Measurements from ENCODE around the gene LTBP3.

LTBP3 gene

DNA sequence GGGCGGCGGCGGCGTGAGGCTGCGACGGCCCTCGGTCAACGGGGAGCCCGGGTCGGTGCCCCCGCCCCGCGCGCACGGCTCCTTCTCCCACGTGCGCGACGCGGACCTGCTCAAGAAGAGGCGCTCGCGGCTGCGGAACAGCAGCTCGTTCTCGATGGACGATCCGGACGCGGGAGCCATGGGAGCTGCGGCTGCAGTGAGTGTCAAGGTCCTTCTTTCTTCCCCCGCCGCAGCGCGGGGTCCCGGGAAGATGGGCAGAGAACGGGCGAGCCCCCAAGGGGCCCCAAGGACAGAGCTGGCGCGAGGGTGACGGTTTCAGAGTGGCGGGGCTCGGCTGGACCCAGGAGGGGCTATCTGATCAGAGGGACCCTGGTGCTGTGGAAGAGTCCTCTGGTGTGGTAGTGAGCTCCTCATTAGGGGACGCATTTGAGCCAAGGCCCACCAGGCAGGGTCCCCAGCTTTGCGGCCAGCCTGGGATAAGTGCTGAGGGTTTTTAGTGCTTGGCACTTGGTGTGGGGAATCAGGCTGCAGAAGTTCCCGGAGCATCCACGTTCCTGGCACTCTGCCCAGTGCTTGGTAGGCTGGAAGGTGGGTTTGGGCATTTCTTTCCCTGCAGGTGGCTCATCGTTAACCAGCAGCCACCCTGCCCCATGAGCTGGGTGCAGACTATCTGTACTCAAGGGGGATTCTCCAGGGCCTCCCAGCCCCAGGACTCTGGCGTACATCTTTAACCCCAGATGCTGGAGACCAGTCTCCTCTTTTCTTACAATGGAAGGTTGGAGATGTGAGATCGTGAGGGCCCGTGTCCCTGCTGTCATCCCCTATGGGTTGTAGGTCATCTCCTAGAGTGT is 27.5 kb upstream of the LTBP3 start:
- no peak for DNase-seq

DNA sequence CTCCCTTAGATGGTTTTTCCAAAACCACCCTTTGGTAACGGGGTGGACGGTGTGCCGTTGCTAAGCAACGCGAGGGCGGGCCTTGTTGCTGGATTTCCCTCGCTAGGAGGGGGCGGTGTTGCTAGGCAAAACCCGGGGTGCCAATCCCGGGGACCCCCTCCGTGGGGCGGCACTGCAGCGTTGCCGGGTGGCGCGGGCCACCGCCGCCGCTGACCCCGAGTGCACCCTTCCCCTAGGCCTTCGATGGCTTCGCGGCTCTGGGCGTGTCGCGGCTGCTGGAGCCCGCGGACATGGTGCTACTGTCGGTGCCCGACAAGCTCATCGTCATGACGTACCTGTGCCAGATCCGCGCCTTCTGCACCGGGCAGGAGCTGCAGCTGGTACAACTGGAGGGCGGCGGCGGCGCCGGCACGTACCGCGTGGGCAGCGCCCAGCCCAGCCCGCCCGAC is 26.6 kb upstream of the LTBP3 start:
- DNase-seq = no peak

DNA sequence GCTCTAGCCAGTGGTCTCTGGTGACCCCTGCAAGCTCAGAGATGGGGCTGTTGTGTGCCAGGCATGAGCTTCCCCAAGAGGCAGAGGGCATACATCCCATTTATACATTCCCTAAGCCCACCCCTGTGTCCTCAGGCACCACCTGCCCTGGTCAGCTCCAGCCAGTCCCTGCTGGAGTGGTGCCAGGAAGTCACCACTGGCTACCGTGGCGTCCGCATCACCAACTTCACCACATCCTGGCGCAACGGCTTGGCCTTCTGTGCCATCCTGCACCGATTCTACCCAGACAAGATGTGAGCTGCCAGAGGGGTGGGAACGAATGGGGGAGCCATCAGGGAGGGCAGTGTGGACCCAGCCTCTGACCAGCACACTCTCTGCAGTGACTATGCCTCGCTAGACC is 25.9 kb upstream of the LTBP3 start:
- no peak for DNase-seq

DNA sequence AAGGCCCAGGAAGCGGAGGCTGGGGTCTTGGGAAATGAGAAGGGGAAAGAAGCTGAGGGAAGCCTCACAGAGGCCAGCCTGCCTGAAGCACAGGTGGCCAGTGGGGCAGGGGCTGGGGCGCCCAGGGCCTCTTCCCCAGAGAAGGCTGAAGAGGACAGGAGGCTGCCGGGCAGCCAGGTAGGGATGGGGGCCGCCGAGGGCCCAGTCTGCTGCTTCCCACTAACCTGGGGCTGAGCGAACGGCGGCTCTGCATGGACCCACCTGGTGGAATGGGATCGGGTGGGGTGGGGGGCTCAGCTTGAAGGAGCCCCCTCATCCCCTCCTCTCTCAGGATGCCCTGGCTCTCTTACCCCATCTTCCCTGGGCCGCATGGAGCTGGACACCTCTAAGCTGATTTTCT is 25.4 kb upstream of the LTBP3 start:
- no peak for DNase-seq

DNA sequence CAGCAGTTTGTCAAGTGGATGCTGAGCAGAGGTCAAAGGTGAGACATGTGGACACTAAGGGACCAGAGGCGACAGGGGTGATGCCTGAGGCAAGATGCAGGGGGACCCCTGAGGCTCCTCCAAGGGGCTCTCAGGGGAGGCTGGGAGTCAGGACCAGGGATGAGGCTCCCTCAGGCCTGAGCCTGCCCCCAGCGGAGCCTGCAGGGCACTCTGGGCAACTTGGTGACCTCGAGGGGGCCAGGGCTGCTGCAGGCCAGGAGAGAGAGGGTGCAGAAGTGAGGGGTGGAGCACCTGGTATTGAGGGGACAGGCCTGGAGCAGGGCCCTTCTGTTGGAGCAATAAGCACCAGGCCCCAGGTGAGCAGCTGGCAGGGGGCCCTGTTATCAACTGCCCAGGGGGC is 23.8 kb upstream of the LTBP3 start:
- no peak for DNase-seq

DNA sequence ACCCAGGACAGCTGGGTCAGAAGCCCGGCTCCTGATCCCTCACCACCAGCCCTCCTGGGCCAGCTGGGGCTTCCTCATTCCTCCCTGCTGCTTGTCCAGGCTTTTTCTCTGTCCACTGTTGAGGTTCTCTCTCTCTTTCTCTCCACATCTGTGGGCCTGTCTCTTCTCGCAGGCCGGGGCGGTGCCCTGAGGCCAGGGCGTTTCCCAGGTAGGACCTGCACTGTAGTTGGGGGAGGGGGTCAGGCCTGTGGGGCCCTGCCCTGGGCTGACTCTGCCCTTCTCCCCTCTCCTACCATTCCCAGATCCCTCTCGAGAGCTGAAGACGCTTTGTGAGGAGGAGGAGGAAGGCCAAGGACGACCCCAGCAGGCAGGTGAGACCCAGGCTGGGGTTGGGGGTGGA is 22.6 kb upstream of the LTBP3 start:
- DNase-seq = no peak

DNA sequence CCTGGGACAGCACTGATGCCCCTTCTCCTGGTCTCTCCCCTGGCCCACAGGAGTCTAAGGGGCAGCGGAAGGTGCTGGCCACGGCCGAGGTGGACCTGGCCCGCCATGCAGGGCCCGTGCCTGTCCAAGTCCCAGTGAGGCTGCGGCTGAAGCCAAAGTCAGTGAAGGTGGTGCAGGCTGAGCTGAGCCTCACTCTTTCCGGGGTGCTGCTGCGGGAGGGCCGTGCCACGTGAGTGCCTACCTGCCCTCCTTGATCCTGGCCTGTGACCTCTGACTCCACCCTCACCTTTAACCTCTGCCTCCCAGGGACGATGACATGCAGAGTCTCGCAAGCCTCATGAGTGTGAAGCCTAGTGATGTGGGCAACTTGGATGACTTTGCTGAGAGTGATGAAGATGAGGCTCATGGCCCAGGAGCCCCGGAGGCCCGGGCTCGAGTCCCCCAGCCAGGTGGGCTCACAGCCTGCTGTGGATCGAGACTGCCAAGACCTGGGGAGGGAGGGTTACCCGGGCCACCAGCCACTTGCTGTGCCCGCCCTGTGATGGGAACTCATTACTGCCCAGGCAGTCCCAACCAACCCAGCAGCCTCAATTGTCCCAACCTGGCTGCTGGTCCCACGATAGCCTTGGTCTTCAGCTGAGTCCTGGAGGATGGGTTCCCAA is 22.0 kb upstream of the LTBP3 start:
- DNase-seq = no peak

DNA sequence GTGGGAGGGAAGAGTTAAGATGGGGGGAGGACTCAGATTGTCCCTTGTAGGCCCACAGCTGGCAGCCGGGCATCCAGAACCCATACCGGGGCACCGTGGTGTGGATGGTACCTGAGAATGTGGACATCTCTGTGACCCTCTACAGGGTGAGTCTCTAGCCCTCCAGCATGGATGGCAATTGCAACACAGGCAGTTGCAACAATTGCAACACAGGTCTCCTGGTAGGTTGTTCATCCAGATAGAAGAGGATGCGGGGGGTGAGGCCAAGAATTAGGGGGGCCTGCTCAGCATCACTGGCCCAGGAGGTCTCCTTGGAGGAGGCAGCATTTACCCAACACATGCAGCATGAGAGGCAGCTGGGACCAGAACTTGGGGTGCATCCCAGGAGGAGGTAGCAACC is 21.1 kb upstream of the LTBP3 start:
- no peak for DNase-seq

DNA sequence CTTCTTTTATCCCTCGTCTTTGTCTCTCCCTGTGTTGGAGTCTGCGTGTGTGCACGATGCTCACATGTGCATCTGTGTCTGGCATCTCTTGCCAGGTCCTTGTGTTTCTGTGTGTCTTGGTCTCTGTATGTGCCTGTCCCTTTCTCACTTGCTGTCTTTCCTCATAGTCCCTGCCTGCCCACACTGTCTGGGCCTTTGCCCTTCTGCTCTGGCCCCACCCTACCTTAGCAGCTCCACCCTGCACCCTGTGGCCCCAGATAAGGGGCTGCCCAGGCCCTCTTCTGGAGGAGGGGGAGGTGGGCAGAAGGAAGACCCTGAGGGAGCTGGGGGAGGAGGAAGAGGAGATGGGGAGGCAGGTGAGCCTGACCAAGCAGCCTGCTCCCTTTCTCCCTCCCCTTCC is 20.5 kb upstream of the LTBP3 start:
- DNase-seq = no peak

DNA sequence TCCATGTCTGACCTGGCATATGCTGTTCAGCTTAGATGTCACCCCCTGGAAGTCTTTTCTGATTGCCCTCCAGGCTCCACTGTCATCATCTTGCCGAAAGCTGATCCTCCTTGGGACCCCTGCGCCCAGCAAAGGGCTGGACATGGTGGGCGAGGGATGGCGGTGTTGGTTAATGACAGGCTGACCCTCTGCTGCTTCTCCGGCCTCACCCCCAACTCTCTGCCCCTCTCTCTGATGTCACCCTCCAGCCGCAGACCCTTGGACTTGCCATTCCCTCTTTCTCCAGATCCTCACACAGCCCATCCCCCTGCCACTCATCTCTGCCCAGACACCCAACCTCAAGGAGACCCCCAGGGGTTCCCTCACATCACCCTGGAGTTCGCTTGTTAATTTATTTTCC is 20.0 kb upstream of the LTBP3 start:
- DNase-seq = no peak

DNA sequence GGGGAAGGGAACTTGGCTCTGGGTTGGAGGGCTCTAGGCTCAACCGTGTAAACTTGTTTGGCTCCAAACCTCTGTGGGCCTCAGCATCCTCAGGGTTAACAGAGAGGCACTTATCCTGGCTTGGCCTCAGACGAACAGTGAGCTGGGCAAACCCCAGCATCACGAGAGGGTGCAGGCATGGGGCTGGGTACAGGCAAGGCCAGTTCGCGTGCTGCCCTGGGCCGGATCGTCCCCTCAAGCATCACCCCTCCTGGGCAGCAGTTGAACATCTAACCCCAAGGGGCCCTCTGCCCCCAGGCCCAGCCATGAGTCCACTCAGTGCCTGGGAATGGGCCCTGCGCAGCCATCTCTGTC is 19.6 kb upstream of the LTBP3 start:
- no peak for DNase-seq

DNA sequence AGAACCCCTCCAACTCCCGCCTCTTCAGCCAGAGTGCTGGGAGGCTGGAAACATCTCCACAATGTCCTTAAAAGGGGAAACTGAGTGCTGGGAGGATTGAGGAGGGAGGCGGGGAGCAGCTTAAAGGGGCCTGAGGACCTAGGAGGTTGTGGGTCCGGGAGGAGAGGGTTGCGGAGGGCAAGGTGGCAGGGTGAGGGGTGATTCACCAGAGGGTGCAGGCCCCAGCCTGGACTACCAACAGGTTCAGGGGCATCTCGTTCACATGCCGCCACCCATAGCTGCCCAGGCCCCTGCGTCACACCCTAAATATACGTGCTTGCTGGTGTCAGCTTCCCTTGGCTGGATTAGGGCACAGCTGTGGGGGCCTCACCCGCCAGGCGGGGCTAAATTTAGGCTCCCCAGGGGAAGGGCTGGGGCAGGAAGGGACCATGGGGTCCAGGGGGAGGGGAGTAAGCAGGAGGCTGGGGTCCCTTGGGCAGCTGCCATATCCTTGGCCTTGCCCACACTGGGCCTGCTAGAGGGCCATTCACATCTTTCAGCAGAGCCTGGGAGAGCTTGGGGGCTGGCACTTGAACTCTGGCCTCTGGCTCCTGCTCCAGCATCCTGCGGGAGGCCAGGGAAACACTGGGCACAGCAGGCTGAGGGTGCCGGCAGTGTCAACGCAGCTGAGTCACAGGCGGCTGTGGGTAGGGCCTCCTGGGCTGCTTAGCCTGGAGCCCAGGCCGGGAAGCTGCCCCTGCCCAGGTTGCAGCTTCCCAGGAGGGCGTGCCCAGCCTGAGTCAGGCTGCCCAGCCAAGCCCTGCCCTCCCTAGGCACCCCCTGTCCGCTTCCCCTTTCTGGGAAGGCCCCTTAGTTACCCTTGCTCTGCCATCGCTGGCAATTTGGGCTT is 19.0 kb upstream of the LTBP3 start:
- DNase-seq = no peak

DNA sequence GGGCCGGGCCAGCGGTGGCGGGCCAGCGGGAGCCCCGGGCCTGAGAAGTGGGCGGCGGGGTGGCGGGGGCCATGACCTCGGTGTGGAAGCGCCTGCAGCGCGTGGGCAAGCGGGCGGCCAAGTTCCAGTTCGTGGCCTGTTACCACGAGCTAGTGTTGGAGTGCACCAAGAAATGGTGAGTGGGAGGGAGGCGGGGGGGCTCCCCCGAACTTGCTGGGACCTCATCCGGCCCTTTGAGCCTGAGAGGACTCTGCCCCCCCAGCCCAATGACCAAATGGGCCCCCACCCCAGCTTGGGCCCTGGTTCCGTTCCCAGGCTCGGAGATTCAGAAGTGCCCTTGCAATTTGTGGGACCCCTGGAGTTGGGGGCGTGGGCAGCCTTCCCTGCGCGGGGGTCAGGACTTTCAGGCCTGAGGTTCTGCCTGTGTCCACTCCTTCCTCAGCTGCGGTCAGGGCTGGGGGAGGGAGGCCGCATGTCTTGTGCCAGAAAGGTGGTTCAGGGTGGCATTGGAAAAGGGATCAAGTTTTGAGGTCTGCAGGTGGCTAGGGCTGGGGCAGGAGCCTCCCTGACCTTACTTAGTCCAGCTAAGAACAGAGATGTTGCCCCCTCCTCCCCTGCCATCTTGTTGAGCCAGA is 18.2 kb upstream of the LTBP3 start:
- no peak for DNase-seq

DNA sequence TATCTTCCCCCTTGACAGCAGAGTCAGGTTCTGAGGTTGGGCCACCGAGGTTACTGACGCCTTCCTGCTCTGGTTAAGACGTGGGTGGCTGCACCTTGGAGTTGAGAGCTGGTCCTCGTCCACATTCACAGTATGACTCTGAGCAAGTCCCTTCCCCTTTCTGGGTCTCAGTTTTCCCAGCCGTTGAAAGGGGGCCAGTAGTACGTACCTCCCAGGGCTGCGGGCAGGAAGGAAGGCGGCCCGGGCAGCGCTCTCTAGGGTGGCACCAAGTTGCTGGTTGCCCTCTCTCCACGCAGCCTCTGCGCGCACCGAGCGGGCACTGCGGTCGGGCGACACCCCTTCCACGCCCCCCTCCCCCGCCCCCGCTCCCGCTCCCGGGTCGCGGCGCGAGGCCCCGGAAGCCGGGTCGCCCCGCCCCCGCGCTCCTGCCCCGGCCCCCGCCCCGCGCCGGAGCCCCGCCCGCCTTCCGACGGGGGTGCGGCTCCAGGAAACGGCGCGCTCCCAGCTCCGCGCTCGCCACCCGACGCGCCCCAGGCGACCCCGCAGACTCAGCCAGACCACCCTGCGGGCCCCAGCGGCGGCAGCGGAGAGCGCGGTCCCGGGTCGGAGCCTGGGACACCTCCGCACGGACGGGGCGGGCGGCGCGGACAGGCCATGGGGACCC is 17.5 kb upstream of the LTBP3 start, which contains the start of gene EHBP1L1:
Gene EHBP1L1, plus strand, starts transcription at position 486 of the 664 bp plus-strand sequence. CDS start 250 bp downstream, outside the sequence.
- peak; percentile 87 for DNase-seq

DNA sequence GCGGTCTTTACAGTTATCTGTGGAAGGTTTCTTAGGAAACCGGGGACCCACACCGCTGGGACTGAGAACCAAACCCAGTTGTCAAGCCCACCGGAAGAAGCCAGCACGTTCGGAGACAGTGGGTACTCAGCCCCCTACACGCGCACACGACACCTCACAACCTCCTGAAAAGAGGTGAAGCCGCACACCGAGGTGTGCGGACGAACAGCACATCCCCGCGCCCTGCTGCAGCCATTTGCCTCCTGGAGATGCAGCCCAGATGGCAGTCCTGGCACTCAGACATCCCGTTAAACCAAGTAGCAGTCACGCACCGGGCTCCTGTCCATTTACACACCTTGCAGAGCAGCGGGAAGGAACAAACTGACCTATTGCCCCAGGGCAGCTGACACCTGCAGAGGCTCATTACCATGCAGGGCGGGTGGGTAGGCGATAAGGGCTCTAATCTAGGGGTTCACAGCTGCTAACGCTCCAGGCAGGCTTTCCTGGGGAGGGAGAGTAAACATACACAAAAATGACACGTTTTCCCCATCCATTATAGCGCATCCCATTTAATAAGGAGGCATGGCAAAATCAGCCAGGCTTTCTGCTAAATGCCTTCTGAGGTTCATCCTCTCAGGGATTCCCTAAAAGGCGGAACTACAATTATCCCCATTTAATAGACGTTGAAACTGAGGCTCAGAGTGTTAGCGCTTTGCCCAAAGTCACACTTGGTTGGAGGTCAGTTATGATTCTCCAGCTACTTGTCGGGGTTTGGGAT is 16.8 kb upstream of the LTBP3 start:
- DNase-seq = no peak

DNA sequence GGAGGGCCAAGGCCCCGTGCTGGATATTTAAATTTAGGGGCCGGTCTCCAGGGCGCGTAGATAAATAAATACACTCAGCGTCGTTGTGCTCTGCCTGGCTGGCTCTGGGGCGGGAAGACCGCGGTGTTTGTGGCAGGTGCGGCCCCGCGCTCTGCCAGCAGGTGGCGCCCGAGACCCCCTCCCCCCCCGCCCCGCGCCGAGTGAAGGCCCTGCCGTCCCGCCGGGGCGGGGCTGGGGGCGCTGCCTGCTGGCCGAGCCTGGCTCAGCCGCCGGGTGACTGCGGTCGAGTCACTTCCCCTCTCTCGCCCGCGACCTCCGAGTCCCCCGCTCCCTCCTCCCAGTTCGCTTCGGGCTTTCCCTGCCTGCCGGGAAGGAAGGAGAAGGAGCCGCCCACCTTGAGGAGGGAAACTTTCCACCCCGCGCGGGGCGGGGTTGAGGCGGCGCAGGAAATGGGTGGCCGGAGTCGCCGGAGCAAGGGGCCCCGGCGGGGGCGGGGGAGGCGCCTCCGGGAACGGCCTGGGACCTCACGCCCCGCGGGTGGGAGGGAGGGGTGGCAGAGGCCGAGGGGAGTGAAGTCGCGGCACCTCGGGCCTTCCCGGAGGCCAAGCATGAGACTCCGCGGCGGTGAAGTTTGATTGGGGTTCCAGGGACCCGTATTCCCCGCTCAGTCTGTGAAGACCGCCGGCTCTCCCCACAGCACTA is 16.1 kb upstream of the LTBP3 start:
- peak; percentile 95 for DNase-seq

DNA sequence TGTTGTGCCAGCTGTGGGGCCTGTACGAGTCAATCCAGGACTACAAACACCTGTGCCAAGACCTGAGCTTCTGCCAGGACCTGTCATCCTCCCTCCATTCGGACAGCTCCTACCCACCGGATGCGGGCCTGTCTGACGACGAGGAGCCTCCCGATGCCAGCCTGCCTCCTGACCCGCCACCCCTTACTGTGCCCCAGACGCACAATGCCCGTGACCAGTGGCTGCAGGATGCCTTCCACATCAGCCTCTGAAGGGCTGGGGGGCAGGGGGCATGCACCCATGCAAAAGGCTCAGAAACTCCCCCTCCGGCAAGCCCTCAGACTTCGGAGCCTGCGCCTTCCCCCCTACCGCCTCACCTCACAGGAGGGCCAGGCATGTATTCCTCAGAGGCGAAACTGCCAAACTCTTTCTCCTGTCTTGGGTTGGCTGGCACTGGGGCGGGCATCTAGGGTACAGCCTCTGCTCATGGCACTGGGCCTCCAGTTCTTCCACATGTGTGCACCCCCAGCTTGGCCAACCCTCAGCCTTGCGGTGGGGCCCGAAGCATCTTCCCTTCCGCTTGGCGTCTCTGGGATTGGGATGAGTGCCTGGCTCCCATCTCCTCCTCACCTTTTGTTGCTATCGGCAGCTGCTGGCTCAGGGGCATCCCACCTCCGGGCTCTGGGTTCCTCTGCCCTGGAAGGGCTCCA is 15.4 kb upstream of the LTBP3 start:
- no peak for DNase-seq

DNA sequence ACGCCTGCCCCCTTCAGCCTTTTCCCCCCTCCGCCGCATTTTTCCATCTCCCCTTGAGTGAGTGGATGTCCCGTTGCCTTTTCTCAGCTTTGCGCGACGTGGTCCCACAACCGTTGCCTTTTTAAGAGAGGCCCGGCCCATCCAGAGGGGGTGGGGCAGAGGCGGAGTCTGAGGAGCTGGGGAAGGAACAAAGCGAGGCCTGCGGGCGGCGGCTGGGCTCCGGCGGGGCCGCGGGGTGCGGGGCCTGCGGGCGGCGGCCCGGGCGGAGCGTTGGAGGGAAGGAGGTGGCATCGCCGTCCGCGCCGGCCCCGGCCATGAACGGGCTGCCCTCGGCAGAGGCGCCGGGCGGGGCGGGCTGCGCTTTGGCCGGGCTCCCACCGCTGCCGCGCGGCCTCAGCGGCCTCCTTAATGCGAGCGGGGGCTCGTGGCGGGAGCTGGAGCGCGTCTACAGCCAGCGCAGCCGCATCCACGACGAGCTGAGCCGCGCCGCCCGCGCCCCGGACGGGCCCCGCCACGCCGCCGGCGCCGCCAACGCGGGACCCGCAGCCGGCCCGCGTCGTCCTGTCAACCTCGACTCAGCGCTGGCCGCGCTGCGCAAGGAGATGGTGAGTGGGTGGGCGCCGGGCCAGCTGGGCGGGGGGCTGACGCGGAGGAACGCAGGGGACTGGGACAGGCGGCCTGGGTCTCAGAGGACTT is 14.3 kb upstream of the LTBP3 start, which contains the start of gene FAM89B:
Gene FAM89B, plus strand, starts transcription at position 183 of the 696 bp plus-strand sequence. Its CDS starts 132 bp downstream, at position 315.
- DNase-seq = peak; percentile 91

DNA sequence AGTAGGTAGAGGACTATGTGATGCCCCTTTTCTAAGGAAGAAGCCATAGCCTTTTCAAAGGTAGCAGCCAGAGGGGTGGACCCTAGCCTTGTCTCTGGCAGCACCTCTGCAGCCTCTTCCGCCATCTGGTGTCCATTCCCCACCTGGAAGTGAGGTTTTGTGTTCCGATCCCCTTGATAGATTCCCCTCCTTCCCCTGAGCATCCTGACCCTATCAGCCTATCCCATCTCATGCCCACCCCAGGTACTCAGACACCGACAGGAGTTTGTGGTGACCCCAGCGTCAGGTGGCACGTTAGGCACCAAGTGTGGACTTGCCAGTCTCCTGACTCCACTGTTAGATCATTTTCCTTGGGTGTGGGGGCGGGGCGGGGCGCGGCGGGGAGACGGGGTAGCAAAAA is 13.8 kb upstream of the LTBP3 start:
- no peak for DNase-seq

DNA sequence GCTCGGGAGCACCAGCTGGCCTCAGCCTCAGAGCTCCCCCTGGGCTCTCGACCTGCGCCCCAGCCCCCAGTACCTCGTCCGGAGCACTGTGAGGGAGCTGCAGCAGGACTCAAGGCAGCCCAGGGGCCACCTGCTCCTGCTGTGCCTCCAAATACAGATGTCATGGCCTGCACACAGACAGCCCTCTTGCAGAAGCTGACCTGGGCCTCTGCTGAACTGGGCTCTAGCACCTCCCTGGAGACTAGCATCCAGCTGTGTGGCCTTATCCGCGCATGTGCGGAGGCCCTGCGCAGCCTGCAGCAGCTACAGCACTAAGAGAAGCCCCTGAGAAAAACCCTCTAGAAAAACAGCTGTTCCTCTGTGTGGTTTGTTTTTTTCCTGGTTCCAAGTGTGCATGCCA is 13.3 kb upstream of the LTBP3 start:
- no peak for DNase-seq
